Naive thymus-derived CD8-positive, alpha-beta T cell (primary cell): Measurements from ENCODE around the gene RFX6. TPM values are rescaled to one million over a fixed set of nuclear protein-coding genes. Genes with fewer than 3 reads are reported as not detected.
A peak's percentile ranks its signal among the peaks of the same experiment; 100 is the strongest.
"Not testable (repeated sequence)": the region's sequence is repeated elsewhere in the genome, so short reads cannot be mapped to it uniquely, and the experiment has no call there.

Experiments used
- ATAC-seq, 2 donors: fragments of 150-1000 bp; cut with Tn5 transposase in 1 of 2; sonication (Bioruptor Pico), chemical (Tn5 transposase) in 1 of 2; 1 replicate in 1 of 2; 2 replicates in 1 of 2; pipeline ENCODE4 v1.10.0; 2021; ENCODE audit warnings: mild to moderate bottlenecking in 2 of 2, moderate library complexity in 2 of 2
- POLR2A ChIA-PET: fragments of 350-600 bp; sonication (Branson Sonifier 250); formaldehyde crosslinking; loops from one replicate; lab custom pipeline; 2021; ENCODE audit warnings: antibody characterized with exemption; lab: Charles Lee
- DNase-seq, 10 donors: peaks; one replicate each; pipeline versions ENCODE4 v3.0.0 to v3.0.0-alpha.2; 2020 to 2022
- H3K27ac Mint-ChIP-seq, 10 donors: one replicate each; pipeline ENCODE4 v1.8.0; 2020 to 2022; ENCODE audit warnings: mild to moderate bottlenecking in 10 of 10, mixed read lengths in 10 of 10, moderate library complexity in 4 of 10, inconsistent platforms in 1 of 10
- H3K27me3 Mint-ChIP-seq, 5 donors: one replicate each; pipeline ENCODE4 v1.8.0; 2021 to 2022; ENCODE audit warnings: mixed read lengths in 5 of 5
- H3K36me3 Mint-ChIP-seq, 3 donors: one replicate each; pipeline ENCODE4 v1.8.0; 2020 to 2022; ENCODE audit warnings: mixed read lengths in 3 of 3, mild to moderate bottlenecking in 2 of 3, inconsistent platforms in 1 of 3
- H3K4me1 Mint-ChIP-seq, 4 donors: one replicate each; pipeline ENCODE4 v1.8.0; 2021 to 2022; ENCODE audit warnings: mixed read lengths in 4 of 4
- H3K4me3 Mint-ChIP-seq, 10 donors: one replicate each; pipeline ENCODE4 v1.8.0; 2020 to 2022; ENCODE audit warnings: mild to moderate bottlenecking in 10 of 10, mixed read lengths in 10 of 10, moderate library complexity in 6 of 10, inconsistent platforms in 1 of 10
- H3K9me3 Mint-ChIP-seq, 9 donors: one replicate each; pipeline ENCODE4 v1.8.0; 2020 to 2022; ENCODE audit warnings: mixed read lengths in 9 of 9, mild to moderate bottlenecking in 3 of 9, inconsistent platforms in 1 of 9, moderate library complexity in 1 of 9
- polyA plus RNA-seq, 3 donors: library from polyadenylated mRNA; unstranded; fragments of 300-500 nt; fragmentation: Illumina TruSeq; gene quantifications; one replicate each; pipeline ENCODE4 v1.2.3, GENCODE V29; 2021
- total RNA-seq, 8 experiments: library from RNA in 2 of 8; stranded (reverse) in 2 of 8; gene quantifications; one replicate each; pipeline ENCODE4 v1.2.3 and lab custom pipeline; 2021 to 2026

The RFX6 gene
- total RNA-seq = not detected
- not detected for polyA plus RNA-seq
- 0 to 0.09 (median 0) reads per million in 6 experiments for total RNA-seq (lab: John Stamatoyannopoulos, UW)

DNA sequence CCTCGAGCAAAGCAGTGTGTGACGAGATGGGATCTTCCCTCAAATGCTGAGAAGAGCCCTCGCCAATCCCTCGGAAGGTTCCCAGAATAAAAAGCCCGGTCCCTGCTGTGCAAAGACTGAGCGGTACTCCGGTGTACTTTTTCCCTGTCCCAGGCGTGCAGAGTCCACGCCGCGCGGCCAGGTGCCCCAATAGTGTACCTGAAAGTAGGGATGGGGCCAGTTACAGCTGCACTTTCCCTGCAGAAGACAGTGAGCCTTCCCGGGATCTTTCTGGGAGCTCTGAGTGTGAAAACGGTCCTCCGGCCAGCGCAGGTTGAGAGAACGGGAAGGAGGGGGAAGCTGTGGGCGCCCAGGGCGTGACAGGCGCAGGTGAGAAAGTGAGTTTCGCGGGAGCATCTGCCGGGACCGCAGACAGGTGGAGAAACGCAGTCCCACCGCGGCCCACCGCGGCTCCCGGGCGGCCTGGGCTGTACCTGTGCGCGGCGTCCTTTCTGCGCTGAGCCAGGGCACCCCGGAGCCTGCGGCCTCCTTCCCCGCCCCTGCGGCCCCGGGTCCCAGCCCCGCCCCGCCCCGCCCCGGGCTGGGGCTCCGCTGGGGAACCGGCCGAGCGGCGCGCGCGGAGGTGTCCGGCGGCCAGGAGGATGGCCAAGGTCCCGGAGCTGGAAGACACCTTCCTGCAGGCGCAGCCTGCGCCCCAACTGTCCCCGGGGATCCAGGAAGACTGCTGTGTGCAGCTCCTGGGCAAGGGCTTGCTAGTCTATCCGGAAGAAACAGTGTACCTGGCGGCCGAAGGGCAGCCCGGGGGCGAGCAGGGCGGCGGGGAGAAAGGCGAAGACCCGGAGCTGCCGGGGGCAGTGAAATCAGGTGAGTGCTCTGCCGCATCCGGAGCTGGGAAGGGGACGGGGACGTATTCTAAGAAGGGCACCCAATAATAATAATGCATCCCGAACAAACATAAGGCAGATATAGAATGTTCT lies at the start of gene RFX6:
Gene RFX6 (plus strand): TSS at position 608 of the 977 bp plus-strand sequence. CDS start 34 bp downstream, at position 642.
- peak in 1 of 2 donors; percentile 23 for ATAC-seq
- Mint-ChIP-seq H3K4me3 (peak within 1 kb of the TSS in 9 of 10 donors; percentile 4 to 82 (median 76)), H3K27ac (no peak within 1 kb of the TSS), H3K4me1 (peaks cover 3 to 20% (median 13%) of the 10 kb centered on the region in 4 donors), H3K27me3 (peaks cover 17 to 61% (median 31%) of the 10 kb centered on the region in 5 donors), H3K36me3 (peaks cover 0 to 9% (median 4%) of the 10 kb centered on the region in 3 donors), H3K9me3 (peaks cover 0 to 15% (median 0%) of the 10 kb centered on the region in 9 donors)
- POLR2A ChIA-PET = no interaction called here
- peak in 1 of 10 donors; percentile 6 for DNase-seq

DNA sequence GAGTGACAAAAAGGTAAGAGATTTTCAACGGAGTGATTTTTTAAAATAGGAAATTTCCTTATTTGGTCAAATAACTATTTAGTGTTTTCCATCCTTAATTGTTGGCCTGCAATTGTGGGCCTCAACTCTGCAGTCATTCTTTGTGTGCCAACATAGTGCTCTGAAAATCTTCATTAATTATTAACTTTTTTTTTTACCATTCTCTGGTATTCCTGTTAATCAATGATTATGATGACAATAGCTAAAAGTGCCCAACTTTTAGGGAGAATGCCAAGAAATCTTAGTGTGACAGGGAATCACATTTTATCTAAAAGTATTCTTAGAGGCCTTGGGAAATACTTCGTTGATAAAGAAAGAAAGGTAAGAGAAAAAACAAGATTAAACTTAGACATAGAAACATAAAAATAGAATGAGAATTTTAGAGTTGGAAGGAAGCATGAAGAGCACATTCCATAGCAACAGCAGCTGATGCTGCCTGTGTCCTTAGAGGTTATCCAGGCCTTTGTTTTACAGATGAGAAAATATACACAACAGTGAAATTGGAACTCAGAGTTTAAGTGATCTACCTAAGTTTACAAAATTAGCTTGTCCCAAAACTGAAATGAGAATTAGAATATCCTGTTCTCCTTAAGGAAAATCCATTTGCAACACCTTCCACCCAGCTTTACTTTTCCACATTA lies 49.3 kb upstream of the RFX6 start:
- no peak for DNase-seq
- Mint-ChIP-seq H3K27me3 (peaks cover 0 to 3% (median 0%) of the 10 kb centered on the region in 5 donors), H3K4me1 (no peaks in the 10 kb centered on the region), H3K27ac (no peak overlapping the region), H3K9me3 (peaks cover 7 to 23% (median 15%) of the 10 kb centered on the region in 9 donors), H3K36me3 (peaks cover 0 to 10% (median 0%) of the 10 kb centered on the region in 3 donors), H3K4me3 (no peak overlapping the region)
- POLR2A ChIA-PET = no interaction called here
- ATAC-seq = no peak

DNA sequence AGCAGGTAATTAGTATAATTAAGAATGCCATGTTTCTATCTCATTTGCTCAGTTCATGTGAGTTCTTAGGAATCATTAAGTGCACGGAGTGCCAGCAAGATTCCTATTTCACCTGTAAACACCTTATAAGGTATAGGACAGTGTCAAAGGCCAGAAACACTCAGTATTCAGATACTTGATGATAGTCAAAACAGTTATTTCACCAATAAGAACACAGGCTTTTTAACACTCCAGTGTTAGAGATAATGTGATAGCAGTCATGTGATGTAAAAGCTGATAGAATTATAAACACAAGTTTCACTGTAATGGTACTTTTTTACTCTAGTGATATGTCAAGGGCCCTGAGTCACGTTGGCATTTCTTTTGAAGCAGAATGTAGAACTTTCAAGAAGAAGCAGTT lies 48.1 kb upstream of the RFX6 start, which contains the start of gene GPRC6A:
Gene GPRC6A (minus strand): TSS at position 101 of the 400 bp plus-strand sequence. CDS start 70 bp downstream, at position 31.
- POLR2A ChIA-PET = no interaction called here
- no peak for ATAC-seq
- H3K27me3 Mint-ChIP-seq = peaks cover 0 to 2% (median 0%) of the 10 kb centered on the region in 5 donors
- H3K36me3 Mint-ChIP-seq = no peaks in the 10 kb centered on the region
- H3K9me3 Mint-ChIP-seq = peaks cover under 1 to 11% (median 4%) of the 10 kb centered on the region in 9 donors
- H3K27ac Mint-ChIP-seq = no peak within 1 kb of the TSS
- no peaks in the 10 kb centered on the region for H3K4me1 Mint-ChIP-seq
- no peak within 1 kb of the TSS for H3K4me3 Mint-ChIP-seq
- DNase-seq = no peak

DNA sequence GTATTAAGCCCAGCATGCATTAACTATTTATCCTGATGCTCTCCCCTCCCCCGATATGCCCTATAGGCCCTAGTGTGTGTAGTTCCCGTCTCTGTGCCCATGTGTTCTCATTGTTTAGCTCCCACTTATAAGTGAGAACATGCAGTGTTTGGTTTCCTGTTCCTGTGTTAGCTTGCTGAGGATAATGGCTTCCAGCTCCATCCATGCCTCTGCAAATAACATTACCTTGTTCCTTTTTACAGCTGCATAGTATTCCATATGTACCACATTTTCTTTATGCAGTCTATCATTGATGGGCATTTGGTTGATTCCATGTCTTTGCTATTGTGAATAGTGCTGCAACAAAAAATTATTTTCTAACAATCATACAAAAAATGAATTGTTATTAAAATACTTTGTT lies 42.5 kb upstream of the RFX6 start:
- H3K27ac Mint-ChIP-seq, H3K9me3 Mint-ChIP-seq, H3K36me3 Mint-ChIP-seq, H3K4me1 Mint-ChIP-seq, H3K4me3 Mint-ChIP-seq, POLR2A ChIA-PET, ATAC-seq, DNase-seq: not testable (repeated sequence)
- peaks cover 0 to 13% (median 9%) of the 10 kb centered on the region in 5 donors for H3K27me3 Mint-ChIP-seq

DNA sequence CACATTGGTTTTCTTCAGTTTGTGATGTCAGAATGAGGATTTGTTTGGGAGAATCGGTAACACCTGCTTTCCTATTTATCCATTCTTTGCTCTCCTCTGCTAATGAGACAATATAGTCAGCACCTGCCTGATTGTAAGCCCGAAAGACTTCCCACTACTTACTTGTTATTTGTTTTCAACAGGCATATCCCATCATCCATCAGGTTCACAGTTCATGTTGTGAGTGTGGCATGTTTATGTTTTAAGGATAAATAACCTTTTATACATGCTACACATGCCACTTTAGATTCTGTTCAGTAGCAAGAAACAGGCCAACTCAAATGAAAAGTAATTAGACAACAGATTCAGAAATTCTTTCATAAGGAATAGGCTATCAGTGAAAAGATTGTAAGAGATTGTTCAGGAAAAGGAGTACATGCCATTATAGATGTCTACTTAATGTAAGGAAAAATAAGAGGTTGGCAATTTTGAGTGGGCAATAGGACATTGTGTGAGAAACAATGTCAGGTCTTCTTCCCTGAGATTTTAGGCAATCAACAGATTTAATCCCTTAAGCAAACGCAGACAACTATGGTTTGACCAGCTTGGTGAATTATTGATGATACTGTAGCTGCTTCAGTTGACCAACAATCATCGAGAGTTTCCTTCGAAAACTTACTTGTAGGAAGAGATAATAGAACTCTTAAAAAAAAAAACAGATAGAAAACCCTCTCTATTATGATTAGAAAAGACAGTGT lies 40.3 kb upstream of the RFX6 start:
- ATAC-seq (no peak), DNase-seq (no peak)
- Mint-ChIP-seq H3K27me3 (peaks cover 0 to 17% (median 9%) of the 10 kb centered on the region in 5 donors), H3K36me3 (no peaks in the 10 kb centered on the region), H3K4me3 (no peak overlapping the region), H3K4me1 (no peaks in the 10 kb centered on the region), H3K9me3 (peaks cover 0 to 9% (median 0%) of the 10 kb centered on the region in 9 donors), H3K27ac (no peak overlapping the region)
- POLR2A ChIA-PET = no interaction called here

GRCh38 chr6:116840091-116840490 lies 37.0 kb upstream of the RFX6 start:
- peaks cover 0 to 6% (median 0%) of the 10 kb centered on the region in 9 donors for H3K9me3 Mint-ChIP-seq
- POLR2A ChIA-PET = no interaction called here
- no peaks in the 10 kb centered on the region for H3K36me3 Mint-ChIP-seq
- no peaks in the 10 kb centered on the region for H3K4me1 Mint-ChIP-seq
- peaks cover 2 to 14% (median 9%) of the 10 kb centered on the region in 5 donors for H3K27me3 Mint-ChIP-seq
- H3K4me3 Mint-ChIP-seq = no peak overlapping the region
- DNase-seq (no peak), ATAC-seq (no peak)
- H3K27ac Mint-ChIP-seq = no peak overlapping the region

- H3K36me3 Mint-ChIP-seq = no peaks in the 10 kb centered on the region
- ATAC-seq (no peak), DNase-seq (no peak)
- no peak overlapping the region for H3K4me3 Mint-ChIP-seq
- peaks cover 0 to 6% (median 0%) of the 10 kb centered on the region in 9 donors for H3K9me3 Mint-ChIP-seq
- H3K27ac Mint-ChIP-seq = no peak overlapping the region
- H3K27me3 Mint-ChIP-seq = peaks cover 0 to 4% (median 2%) of the 10 kb centered on the region in 5 donors
- H3K4me1 Mint-ChIP-seq = no peaks in the 10 kb centered on the region
- POLR2A ChIA-PET = no interaction called here
Measured at GRCh38 chr6:116842459-116842858, 34.6 kb upstream of the RFX6 start.

DNA sequence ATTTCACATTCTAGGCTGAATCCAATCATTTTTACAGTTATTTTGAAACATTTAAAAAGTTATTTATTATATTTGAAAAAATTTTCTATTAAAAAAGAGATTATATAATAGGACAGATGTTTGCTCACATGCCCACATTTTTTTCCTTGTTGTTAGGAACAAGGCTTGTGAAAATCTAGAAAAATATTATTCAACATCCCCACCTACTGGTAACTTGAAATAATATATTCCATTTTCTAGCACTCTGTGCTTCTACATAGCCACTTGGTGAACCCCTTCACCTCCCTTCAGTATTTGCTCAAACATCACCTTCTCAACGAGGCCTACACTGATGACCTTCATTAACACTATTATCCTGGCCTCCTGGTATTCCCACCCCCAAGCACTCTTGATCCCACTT lies 29.8 kb upstream of the RFX6 start:
- no peak overlapping the region for H3K4me3 Mint-ChIP-seq
- no peak for ATAC-seq
- peaks cover 3 to 19% (median 7%) of the 10 kb centered on the region in 5 donors for H3K27me3 Mint-ChIP-seq
- DNase-seq = no peak
- no peak overlapping the region for H3K27ac Mint-ChIP-seq
- peaks cover 0 to 5% (median 0%) of the 10 kb centered on the region in 3 donors for H3K36me3 Mint-ChIP-seq
- POLR2A ChIA-PET = no interaction called here
- no peaks in the 10 kb centered on the region for H3K4me1 Mint-ChIP-seq
- H3K9me3 Mint-ChIP-seq = peaks cover 0 to 6% (median under 1%) of the 10 kb centered on the region in 9 donors

DNA sequence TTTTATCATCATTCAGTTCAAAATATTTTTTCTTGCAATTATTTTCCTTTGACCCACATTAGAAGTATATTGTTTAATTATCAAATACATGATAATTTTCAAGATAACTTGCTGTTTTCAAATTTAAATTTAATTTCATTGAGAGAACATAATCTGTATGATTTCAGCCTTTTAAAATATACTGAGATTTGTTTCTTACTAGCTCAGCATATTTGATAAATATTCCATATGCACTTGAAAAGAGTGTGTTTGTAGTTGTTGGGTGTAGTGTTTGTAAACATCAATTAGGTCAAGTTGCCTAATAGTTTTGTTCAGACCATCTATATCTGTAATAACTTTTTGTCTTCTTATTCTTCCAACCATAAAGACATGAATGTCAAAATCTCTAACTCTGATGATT lies 19.0 kb upstream of the RFX6 start:
- Mint-ChIP-seq H3K27ac (no peak overlapping the region), H3K4me1 (no peaks in the 10 kb centered on the region), H3K9me3 (peaks cover 0 to 57% (median 35%) of the 10 kb centered on the region in 9 donors), H3K36me3 (peaks cover 0 to 28% (median 1%) of the 10 kb centered on the region in 3 donors), H3K27me3 (peaks cover 0 to 1% (median 0%) of the 10 kb centered on the region in 5 donors), H3K4me3 (no peak overlapping the region)
- POLR2A ChIA-PET = no interaction called here
- no peak for DNase-seq
- no peak for ATAC-seq

DNA sequence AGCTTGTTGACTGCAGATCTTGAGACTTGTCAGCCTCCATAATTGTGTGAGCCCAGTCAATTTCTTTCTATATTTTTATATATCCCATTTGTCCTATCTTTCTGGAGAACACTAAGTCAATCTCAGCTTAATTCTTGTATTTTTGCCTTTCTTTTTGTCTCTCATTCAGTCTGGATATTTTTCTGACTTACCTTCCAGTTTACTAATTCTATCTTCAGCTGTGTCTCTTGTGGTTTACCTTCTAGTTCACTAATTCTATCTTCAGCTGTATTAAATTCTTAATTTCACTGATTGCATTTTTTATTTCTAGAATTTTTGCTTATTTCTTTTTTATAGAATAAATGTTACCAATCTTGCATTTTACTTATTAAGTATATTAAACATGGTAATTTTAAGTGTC lies 17.8 kb upstream of the RFX6 start:
- no peak for DNase-seq
- POLR2A ChIA-PET = no interaction called here
- no peak overlapping the region for H3K4me3 Mint-ChIP-seq
- peaks cover 0 to 1% (median 0%) of the 10 kb centered on the region in 5 donors for H3K27me3 Mint-ChIP-seq
- H3K36me3 Mint-ChIP-seq = peaks cover 0 to 23% (median 1%) of the 10 kb centered on the region in 3 donors
- H3K9me3 Mint-ChIP-seq = peaks cover 0 to 46% (median 29%) of the 10 kb centered on the region in 9 donors
- no peak overlapping the region for H3K27ac Mint-ChIP-seq
- ATAC-seq = no peak
- H3K4me1 Mint-ChIP-seq = no peaks in the 10 kb centered on the region

DNA sequence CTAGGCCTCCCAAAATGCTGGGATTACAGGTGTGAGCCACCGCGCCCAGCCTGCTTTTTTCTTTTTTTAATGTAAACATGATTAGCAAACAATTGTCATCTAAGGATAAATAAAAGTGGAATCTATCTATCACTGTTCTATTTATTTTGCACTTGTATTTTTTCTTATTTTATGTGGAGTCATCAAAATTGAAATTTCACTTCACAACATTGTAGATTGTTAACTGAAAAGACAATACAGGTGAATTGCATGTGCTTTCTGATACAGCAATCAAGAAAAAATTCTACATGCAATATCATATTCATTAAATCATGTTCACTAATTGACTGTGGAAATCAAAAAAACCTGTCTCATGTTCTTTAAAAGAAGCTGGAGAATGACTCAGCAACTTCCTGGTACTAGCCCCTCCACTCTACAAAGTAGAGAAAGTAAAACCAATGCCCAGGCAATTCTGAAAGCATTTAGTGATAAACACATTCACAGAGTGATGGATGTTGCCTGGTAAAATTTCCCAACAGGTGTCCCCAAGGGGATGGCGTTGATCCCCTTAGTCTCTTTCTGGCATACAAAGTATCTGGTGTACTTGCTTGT lies 10.7 kb upstream of the RFX6 start:
- Mint-ChIP-seq H3K4me1 (no peaks in the 10 kb centered on the region), H3K27ac (no peak overlapping the region), H3K4me3 (no peak overlapping the region), H3K9me3 (peaks cover 0 to 8% (median 2%) of the 10 kb centered on the region in 9 donors), H3K36me3 (peaks cover 0 to 6% (median 0%) of the 10 kb centered on the region in 3 donors), H3K27me3 (peaks cover 3 to 13% (median 7%) of the 10 kb centered on the region in 5 donors)
- ATAC-seq = no peak
- POLR2A ChIA-PET = no interaction called here
- DNase-seq = no peak

DNA sequence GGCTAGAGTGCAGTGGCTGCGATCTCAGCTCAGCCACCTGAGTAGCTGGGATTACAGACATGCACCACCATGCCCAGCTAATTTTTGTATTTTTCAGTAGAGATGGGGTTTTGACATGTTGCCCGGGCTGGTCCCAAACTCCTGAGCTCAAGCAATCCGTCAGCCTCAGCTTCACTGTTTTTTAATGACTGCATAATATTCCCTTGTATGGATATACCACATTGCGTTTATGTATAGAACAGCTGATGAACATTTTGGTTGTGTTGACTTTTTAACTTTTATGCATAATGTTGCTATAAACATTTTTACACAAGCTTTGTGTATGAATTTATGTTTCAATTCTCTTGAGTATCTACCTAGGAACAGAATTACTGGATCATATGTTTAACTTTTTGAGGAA lies 4.3 kb upstream of the RFX6 start:
- Mint-ChIP-seq H3K36me3 (peaks cover 0 to 15% (median 4%) of the 10 kb centered on the region in 3 donors), H3K4me3 (no peak overlapping the region), H3K27me3 (peaks cover 18 to 70% (median 34%) of the 10 kb centered on the region in 5 donors), H3K9me3 (peaks cover 0 to 15% (median 0%) of the 10 kb centered on the region in 9 donors), H3K4me1 (peaks cover 3 to 20% (median 12%) of the 10 kb centered on the region in 4 donors), H3K27ac (no peak overlapping the region)
- POLR2A ChIA-PET = no interaction called here
- no peak for ATAC-seq
- DNase-seq = no peak
